KMS-11 (cell line): ENCODE measurements around the gene GALNT17.

Experiments
- H2AFZ ChIP-seq: fragments of 200-600 bp; sonication (generic); 2 replicates; pipeline ENCODE4 v1.6.1; 2016; ENCODE audit warnings: antibody characterized with exemption, mixed run types, low read depth
- H3K27ac ChIP-seq: fragments of 200-600 bp; sonication (generic); 2 replicates; pipeline ENCODE4 v1.6.1; 2016; ENCODE audit warnings: mild to moderate bottlenecking, mixed run types
- H3K27me3 ChIP-seq: fragments of 200-600 bp; sonication (generic); 2 replicates; pipeline ENCODE4 v1.6.1; 2017; ENCODE audit warnings: mild to moderate bottlenecking, low read depth, mixed run types, moderate library complexity; ENCODE audit not compliant: insufficient read depth
- H3K36me3 ChIP-seq: fragments of 200-600 bp; sonication (generic); 2 replicates; pipeline ENCODE4 v1.6.1; 2017; ENCODE audit warnings: mild to moderate bottlenecking, mixed run types; ENCODE audit not compliant: insufficient read depth
- H3K4me1 ChIP-seq: fragments of 200-600 bp; sonication (generic); 2 replicates; pipeline ENCODE4 v1.6.1; 2016; ENCODE audit warnings: mild to moderate bottlenecking, low read depth, mixed run types; ENCODE audit not compliant: poor library complexity, severe bottlenecking
- H3K4me2 ChIP-seq: fragments of 200-600 bp; sonication (generic); 2 replicates; pipeline ENCODE4 v1.7.0; 2016; ENCODE audit warnings: mild to moderate bottlenecking, mixed run types
- H3K4me3 ChIP-seq: fragments of 200-600 bp; sonication (generic); IDR thresholded peaks from 2 replicates; pipeline ENCODE4 v1.6.1; 2017; ENCODE audit warnings: low read depth, low read length, mixed read lengths; ENCODE audit not compliant: insufficient read depth
- H3K79me2 ChIP-seq: fragments of 200-600 bp; sonication (generic); 2 replicates; pipeline ENCODE4 v1.6.1; 2016; ENCODE audit warnings: low read depth, mixed run types; ENCODE audit not compliant: insufficient read depth
- H3K9ac ChIP-seq: fragments of 200-600 bp; sonication (generic); 2 replicates; pipeline ENCODE4 v1.6.1; 2016; ENCODE audit warnings: mild to moderate bottlenecking, mixed run types
- H4K20me1 ChIP-seq: fragments of 200-600 bp; sonication (generic); 2 replicates; pipeline ENCODE4 v1.6.1; 2016; ENCODE audit warnings: mild to moderate bottlenecking, mixed run types; ENCODE audit not compliant: insufficient read depth
- TF ChIP-seq, protein P1 (sequence below): fragments of 200-600 bp; sonication (generic); conservative IDR thresholded peaks from 2 replicates; pipeline ENCODE4 v1.6.1; 2017; ENCODE audit warnings: low read depth, mild to moderate bottlenecking, antibody characterized with exemption, low read length, moderate library complexity, mixed read lengths

Gene GALNT17

DNA sequence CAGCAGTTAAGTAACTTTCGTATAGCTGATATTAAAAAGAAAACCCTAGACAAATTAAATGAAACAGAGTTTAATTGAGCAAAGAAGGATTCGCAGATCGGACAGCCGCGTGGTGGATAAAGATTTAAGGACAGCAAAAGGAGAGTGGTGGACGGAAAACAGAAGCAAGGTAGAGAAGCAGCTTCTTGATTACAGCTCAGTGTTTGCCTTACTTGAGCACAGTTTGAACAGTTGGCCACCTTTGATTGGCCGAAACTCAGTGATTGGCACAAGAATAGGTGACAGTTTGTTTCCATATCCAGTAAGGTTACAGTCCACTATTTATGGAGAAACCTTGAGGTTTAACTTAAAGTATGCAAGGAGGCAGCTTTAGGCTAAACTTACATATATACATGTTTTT, 231.7 kb downstream of the GALNT17 start:
- Histone ChIP-seq H3K4me3 (no peak overlapping the region), H3K36me3 (no peaks in the 10 kb centered on the region), H3K4me1 (no peaks in the 10 kb centered on the region), H3K9ac (no peak overlapping the region), H3K27me3 (no peaks in the 10 kb centered on the region), H3K79me2 (no peaks in the 10 kb centered on the region), H3K27ac (no peak overlapping the region), H2AFZ (no peak overlapping the region), H3K4me2 (no peak overlapping the region), H4K20me1 (no peaks in the 10 kb centered on the region)
- TF ChIP-seq, protein P1, sequence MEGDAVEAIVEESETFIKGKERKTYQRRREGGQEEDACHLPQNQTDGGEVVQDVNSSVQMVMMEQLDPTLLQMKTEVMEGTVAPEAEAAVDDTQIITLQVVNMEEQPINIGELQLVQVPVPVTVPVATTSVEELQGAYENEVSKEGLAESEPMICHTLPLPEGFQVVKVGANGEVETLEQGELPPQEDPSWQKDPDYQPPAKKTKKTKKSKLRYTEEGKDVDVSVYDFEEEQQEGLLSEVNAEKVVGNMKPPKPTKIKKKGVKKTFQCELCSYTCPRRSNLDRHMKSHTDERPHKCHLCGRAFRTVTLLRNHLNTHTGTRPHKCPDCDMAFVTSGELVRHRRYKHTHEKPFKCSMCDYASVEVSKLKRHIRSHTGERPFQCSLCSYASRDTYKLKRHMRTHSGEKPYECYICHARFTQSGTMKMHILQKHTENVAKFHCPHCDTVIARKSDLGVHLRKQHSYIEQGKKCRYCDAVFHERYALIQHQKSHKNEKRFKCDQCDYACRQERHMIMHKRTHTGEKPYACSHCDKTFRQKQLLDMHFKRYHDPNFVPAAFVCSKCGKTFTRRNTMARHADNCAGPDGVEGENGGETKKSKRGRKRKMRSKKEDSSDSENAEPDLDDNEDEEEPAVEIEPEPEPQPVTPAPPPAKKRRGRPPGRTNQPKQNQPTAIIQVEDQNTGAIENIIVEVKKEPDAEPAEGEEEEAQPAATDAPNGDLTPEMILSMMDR = no peak

DNA sequence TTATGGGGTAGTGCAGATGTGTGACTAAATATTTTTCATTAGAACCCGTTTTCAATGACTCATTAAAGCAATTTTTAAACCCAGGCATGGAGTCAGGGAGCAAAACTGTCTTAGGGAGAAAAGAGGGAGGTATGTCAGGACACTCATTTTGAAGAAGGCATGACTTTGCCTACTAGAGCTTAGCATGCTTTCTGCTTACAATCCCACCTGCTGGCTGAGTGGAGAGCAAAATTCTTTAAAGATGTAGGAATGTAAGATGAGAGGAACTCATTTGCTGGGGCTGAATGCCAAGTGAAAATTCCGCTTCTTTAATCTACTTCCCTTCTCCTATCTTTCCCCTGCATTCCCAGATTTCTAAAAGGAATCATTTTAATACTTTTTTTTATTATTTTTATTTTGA, 232.6 kb downstream of the GALNT17 start:
- H3K9ac ChIP-seq = no peak overlapping the region
- no peaks in the 10 kb centered on the region for H3K27me3 ChIP-seq
- no peak overlapping the region for H3K27ac ChIP-seq
- no peaks in the 10 kb centered on the region for H3K36me3 ChIP-seq
- no peak overlapping the region for H3K4me3 ChIP-seq
- H3K79me2 ChIP-seq = no peaks in the 10 kb centered on the region
- H3K4me1 ChIP-seq = no peaks in the 10 kb centered on the region
- H2AFZ ChIP-seq = no peak overlapping the region
- TF ChIP-seq, protein P1 = no peak
- no peaks in the 10 kb centered on the region for H4K20me1 ChIP-seq
- no peak overlapping the region for H3K4me2 ChIP-seq

DNA sequence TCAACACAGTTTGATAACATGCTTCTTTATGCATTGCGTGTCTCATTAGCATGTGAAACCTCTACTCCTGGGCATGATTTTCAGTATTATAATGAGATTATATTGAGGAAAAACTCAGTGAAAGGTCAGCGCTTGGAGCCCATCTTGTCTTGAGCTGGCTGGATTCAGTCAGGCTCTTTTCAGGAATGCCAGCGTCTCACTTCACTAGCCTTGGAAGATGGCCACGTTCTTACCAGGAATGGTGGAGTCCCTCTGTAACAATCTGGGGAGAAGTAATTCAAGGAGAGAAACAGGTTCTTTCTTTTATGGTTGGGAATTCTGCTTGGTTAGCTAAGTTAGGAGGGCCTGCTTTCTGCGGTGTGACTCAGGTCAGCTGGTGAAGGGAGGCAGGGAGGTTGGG, 241.0 kb downstream of the GALNT17 start:
- Histone ChIP-seq H3K79me2 (no peaks in the 10 kb centered on the region), H3K27ac (no peak overlapping the region), H3K4me2 (no peak overlapping the region), H3K4me3 (no peak overlapping the region), H3K4me1 (no peaks in the 10 kb centered on the region), H3K36me3 (no peaks in the 10 kb centered on the region; the same call in 1 of the 2 replicates), H2AFZ (no peak overlapping the region), H4K20me1 (no peaks in the 10 kb centered on the region), H3K27me3 (no peaks in the 10 kb centered on the region), H3K9ac (no peak overlapping the region)
- TF ChIP-seq, protein P1 = no peak

DNA sequence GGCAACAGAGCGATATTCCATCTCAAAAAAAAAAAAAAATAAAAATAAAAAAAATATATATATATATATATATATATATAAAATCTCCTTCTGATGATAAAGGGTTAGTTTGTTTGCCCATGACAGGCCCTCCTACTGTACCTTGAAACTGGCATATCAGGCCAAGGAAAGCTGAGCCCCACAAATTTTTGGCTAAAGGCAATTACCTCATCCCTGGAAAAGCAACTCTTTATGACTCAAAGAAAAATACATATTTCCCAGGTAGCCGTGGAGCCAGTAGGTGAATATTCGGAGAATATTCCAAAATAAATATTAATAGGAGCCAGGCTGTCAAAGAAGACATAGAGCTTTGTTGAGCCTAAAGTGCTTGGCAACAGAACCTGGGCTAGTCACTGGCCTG, 245.1 kb downstream of the GALNT17 start:
- Histone ChIP-seq H3K9ac (no peak overlapping the region), H3K4me1 (no peaks in the 10 kb centered on the region), H3K4me2 (no peak overlapping the region), H3K4me3 (no peak overlapping the region), H3K79me2 (no peaks in the 10 kb centered on the region), H3K27ac (no peak overlapping the region), H2AFZ (no peak overlapping the region), H4K20me1 (no peaks in the 10 kb centered on the region), H3K36me3 (no peaks in the 10 kb centered on the region; the same call in 1 of the 2 replicates), H3K27me3 (no peaks in the 10 kb centered on the region)
- TF ChIP-seq, protein P1 = no peak
